Stimulated activated CD8-positive, alpha-beta memory T cell treated with anti-CD3 and anti-CD28 coated beads, Interleukin-4, amount 100 ng/mL, for 4 hours (primary cell): ENCODE data around the gene INTS7.
A peak's percentile ranks its signal among the peaks of the same experiment; 100 is the strongest.
"Not testable (repeated sequence)": the region's sequence is repeated elsewhere in the genome, so short reads cannot be mapped to it uniquely, and the experiment has no call there.

Source experiments
- DNase-seq, 2 donors: peaks; one replicate each; pipeline ENCODE4 v3.0.0-alpha.2; 2020; ENCODE audit warnings: low read depth in 2 of 2, low spot score in 1 of 2

The INTS7 gene

DNA sequence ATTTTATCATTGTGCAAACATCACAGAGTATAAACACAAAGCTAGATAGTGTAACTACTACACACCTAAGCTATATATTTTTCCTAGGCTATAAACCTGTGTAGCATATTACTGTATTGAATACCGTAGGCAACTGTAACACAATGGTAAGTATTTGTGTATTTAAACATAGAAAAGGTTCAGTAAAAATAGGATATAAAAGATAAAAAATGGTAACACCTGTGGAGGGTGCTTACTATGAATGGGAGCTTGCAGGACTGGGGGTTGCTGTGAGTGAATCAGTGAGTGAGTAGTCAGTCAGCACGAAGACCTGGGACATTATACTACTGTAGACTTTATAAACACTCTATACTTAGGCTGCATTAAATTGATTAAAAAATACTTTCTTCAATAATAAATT lies 4.3 kb upstream of the INTS7 start:
- no peak for DNase-seq

DNA sequence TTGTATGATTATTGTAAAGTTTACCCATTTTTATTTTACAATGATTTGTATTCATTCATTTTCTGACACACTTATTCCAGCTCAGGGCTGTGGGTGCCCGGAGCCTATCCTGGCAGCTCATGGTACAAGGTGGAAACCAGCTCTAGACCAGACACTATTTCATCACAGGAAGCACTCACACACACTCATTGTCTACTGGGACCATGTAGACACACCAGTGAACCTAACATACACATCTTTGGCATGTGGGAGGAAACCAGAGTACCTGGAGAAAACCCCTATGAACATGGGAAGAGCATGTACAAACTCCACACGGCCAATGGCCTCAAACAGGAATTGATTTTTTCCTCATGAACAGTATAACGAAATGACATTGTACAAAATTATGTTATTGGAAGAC lies 2.5 kb upstream of the INTS7 start:
- DNase-seq, result no peak

DNA sequence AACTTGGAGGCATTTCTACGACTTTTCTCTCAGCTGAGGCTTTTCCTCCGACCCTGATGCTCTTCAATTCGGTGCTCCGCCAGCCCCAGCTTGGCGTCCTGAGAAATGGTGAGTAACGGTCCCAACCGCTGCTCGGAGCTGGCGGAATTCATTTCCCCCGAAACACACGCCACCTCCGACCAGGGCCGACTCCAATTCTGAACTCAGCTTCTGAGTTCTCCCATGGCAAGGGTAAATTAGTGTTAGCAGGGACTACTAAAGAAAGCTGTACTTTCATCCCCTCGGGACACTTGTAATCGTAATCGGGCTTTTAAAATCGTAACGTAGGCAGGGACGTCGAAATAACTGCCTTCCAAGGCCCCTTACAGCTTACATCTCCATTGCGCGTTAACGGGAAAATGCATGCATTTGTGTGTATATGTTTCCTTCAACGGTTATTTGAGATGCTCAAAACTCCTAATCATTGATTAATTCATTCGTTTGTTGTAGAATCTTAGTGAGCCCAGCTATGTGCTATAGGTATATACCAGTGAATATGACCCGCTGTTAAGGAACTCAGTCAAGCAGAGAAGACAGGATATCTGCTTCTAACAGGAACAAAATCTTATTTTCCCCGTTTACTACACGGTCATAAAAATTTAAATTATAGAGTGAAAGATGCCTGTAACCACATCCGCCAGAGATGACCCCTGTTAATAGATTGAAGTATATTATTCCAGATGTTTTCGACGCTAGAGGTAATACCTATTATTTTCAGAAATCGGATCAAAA lies 663 bp upstream of the INTS7 start:
- DNase-seq, result no peak

DNA sequence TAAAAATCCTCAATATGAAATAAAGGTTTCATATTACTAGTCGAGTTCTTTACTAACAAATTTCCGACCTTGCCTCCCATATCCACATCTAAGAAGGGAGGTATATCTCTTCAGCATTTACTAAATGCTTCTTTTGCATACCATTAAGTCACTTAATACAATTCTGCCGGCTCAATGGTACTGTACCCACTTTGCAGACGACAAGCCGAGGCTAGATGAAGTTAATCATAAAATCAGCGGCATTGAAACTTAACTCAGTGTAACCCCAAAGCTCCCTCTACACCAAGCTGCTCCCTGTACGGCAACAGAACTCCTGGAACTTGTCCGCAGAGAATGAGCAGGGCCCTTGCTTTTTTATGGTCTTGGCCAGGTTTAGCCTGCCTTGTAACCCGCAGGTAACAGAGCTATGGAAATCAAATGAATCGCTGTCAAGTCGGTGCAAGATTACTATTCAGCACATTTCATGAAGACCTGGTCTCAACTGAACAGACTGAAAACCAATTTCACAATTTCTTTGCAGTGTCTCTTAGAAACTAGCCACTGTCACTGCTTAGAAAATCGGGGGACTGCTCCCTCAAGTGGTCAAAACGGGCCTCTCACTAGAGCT lies 738 bp downstream of the INTS7 start:
- DNase-seq, result no peak

DNA sequence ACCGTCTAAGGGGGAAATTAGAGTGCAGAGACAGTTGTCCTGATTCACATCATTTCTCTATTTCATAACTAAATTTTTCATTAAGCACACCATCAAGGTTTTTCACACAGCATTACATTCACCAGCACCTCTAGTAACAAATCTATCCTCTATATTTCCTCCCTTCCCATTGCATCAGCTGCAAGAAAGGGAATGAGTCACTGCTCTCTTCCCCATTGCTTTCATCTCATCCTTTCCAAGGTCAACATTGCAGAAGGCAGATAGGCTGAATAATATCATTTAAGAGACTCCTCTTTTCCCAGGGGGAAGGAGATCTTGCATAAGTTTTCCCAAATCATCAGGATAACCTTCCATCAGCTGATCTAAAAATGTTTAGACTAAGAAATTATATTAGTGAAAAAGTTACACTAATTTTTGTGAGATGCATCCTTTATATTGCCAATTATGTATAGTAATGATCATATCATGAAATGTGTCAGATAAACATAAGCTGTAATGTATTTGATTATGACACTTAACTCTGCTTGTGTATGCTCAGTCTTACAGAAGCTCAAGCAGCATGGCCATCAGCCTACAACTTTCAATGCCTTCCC lies 4.3 kb downstream of the INTS7 start:
- no peak for DNase-seq

GRCh38 chr1:212027727-212028126 lies 7.6 kb downstream of the INTS7 start:
- DNase-seq, result not testable (repeated sequence)

- no peak for DNase-seq
Observed at GRCh38 chr1:212024469-212025149, 10.7 kb downstream of the INTS7 start.

- not testable (repeated sequence) for DNase-seq
Observed at GRCh38 chr1:212022908-212023307, 12.4 kb downstream of the INTS7 start.

GRCh38 chr1:212021563-212021962 lies 13.8 kb downstream of the INTS7 start:
- no peak for DNase-seq

GRCh38 chr1:212020975-212021374 lies 14.4 kb downstream of the INTS7 start:
- DNase-seq, result no peak

- DNase-seq, result no peak
Observed at GRCh38 chr1:212013672-212014071, 21.7 kb downstream of the INTS7 start.

- peak; percentile 11 to 34 for DNase-seq
Observed at GRCh38 chr1:212012034-212012740, 23.2 kb downstream of the INTS7 start.

DNA sequence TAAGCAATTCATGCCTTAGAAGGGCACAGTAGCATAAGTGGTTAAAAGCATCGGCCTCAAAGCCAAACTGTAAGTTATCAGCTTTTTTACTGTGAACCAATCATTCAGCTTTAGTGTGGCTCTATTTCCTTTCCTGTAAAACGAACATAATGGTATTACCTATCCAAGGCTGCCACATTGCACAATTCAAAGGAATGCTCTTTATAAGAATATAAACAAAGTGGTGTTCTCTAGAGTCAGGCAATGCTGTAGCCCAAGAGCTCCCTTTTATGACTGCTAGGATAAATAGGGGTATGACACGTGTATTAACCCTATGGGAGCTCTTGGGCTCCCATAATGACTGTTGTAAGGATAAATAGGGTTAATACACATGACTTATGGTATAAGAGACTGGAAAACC lies 25.4 kb downstream of the INTS7 start:
- DNase-seq, result no peak

DNA sequence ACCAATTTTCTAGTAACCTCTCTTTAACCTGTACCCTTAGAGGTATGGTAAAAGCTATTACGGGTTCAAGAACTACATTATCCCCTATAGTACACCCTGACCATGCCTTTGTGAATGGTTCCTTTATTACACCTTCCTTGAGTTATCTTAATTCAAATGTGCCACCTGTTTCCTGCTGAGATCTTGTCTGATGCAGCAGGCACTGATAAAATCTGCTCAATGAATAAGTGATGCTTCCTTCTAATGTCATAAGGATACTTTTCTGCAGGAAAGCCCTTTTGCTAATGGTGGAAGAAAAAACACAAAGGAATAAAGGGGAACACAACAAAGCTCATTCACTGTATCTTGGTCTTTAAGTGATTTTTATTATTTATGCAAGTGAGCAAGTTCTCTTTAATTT lies 25.8 kb downstream of the INTS7 start:
- DNase-seq, result no peak

- DNase-seq, result no peak
Observed at GRCh38 chr1:212007886-212008285, 27.5 kb downstream of the INTS7 start.

DNA sequence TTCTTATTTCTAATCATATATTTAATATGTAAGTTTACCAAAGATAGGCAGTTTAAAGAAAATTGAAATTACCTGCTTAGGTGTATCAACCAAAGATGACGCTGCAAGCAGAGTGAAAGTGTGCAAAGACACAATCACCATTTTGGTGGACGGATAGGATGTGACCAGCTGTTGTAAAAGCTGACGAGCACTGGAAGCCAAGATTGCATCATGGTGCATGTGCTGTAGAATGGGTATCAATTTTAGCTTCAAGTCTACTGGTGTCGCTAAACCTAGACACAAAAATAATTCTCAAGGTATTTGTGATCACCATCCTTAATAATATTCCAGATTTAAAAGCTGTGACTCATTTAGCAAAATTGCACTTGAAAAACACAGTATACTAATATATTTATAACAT lies 28.2 kb downstream of the INTS7 start:
- no peak for DNase-seq

DNA sequence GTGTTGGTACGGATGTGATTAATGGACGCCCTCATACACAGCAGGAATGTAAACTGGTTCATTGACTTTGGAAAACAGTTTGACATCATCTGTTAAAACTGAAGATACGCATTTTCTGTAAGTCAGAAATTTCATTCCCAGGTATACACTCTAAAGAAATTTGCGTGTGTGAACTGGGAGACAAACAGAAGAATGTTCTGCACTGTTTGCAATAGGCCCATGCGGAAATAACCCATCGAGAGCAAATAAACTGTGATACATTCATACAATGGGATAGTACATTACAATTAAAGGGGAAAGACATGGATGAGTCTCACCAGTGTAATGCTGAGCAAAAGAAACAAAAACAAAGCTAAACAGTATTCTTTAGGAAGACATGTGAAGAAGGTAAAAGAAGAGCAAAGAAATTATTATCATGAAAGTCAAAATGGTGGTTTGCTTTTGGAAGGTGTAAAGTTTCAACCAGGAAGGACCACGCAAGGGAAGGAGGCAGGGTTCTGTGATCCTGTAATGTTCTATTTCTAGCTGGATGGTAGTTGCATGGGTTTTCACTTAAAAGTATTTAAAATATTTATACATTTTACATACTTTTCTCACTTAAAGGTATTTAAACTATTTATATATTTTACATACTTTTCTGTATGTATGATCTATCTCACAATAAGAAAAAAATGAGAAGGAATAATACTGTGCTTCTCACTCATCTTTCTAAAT lies 30.3 kb downstream of the INTS7 start:
- DNase-seq, result no peak

- DNase-seq, result no peak
Observed at GRCh38 chr1:212002536-212002935, 32.8 kb downstream of the INTS7 start.

DNA sequence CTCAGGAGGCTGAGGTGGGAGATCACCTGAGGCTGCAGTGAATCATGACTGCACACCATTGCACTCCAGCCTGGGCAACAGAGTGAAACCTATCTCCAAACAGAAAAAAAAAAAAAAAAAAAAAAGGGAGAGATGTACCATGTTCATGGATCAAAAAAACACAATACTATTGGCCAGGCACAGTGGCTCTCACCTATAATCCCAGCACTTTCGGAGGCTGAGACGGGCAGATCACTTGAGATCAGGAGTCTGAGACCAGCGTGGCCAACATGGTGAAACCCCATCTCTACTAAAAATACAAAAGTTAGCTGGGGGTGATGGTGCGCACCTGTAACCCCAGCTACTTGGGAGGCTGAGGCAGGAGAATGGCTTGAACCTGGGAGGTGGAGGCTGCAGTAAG lies 37.9 kb downstream of the INTS7 start:
- not testable (repeated sequence) for DNase-seq

DNA sequence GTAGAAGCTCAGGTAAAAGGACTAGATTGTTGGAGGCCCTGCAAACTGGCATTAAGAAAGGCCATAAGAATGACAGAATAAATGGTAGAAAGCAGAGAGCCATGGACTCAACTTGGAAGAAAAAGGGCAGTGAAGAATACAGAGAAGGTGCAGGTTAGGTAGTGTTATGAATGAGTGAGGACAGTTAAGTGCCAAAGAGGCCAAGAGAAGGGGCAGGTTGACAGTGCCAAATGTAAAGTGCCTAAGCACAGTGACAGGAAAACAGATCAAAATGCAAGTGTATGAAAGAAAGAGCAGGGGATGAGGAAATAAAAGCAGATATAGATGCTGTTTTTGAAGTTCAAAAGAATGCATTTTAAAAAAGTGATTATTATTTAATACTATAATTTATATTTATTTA lies 43.7 kb downstream of the INTS7 start:
- no peak for DNase-seq
